ENCODE data around the gene MBD5.

The MBD5 gene

DNA sequence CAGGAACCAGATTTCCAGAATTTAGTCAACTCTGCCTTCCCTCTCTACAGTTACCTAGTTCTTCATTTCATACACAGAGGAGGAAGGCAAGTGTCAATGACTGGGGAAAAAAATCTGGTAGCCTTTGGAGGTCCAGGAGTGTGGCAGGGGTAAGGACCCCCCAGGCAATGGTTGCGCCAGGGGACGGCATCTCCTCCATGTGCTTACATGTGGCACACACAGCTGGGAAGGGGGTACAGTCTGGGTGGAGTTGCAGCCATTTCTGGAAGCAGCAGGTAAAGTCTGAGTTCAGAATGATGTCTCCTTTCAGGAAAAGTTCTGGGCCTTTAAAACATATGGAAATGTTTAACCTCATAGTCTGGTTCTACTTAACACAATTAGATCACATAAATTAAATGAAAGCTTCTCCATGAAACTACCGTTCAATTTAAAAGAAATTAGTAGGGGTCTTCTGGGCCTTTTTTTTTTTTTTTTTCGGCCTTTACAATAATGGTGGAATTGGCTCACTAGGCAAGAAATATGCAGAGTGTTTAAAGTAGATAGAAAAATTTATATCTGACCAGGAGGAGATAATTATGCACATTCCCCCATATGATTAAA lies 470.0 kb downstream of the MBD5 start:
- Histone ChIP-seq H3K9me3 (ENCODE audit: control insufficient read depth, insufficient read depth, low read length) (no peaks in the 10 kb centered on the region), H3K27ac (ENCODE audit: low read depth, low read length) (no peak overlapping the region), H3K27me3 (ENCODE audit: control insufficient read depth, insufficient read depth, low read length) (no peaks in the 10 kb centered on the region), H3K4me3 (ENCODE audit: low read depth, low read length) (no peak overlapping the region), H3K36me3 (ENCODE audit: control insufficient read depth, insufficient read depth, low read length) (no peaks in the 10 kb centered on the region), H3K4me1 (ENCODE audit: control insufficient read depth, insufficient read depth, low read length) (peaks cover 7% of the 10 kb centered on the region; the same call in 1 of the 2 replicates), H3K9ac (ENCODE audit: low read depth, low read length) (no peak overlapping the region)

DNA sequence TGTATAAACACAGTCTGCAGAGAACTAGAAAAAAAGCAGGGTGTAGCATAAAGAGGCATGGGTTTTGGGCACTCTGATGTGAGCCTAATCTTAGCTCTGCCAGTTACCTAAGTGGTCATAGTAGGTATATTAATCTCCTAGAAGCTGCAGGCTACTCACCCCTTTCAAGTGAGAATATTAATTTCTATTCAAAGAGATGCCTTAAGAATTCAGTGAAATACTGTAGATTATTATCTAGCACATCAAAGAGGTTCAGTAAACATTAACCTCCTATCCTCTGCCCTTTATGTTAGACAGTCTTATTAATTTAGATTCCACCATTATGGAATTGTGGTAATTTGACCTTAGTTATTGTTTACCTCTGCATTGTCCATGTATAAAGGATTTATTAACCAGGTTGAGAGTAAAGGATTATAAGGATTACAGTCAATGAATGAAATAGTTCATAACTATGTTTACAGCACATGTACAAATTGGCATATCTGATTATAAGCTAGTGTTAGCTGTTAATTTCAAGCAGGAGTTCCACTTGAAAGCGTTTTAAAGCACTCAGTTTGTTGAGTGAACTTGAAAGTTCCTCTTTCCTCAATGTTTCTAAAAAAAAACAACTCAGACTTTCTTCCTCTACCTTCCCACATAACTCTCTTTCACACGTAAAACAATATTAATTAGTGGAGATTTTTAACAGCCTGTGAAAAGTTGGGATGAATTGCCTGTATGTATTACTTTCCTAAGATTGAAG lies 473.1 kb downstream of the MBD5 start:
- Histone ChIP-seq H3K9ac (ENCODE audit: low read depth, low read length) (no peak overlapping the region), H3K9me3 (ENCODE audit: control insufficient read depth, insufficient read depth, low read length) (no peaks in the 10 kb centered on the region), H3K4me1 (ENCODE audit: control insufficient read depth, insufficient read depth, low read length) (peaks cover 4% of the 10 kb centered on the region; the same call in 1 of the 2 replicates), H3K4me3 (ENCODE audit: low read depth, low read length) (no peak overlapping the region), H3K36me3 (ENCODE audit: control insufficient read depth, insufficient read depth, low read length) (no peaks in the 10 kb centered on the region), H3K27ac (ENCODE audit: low read depth, low read length) (no peak overlapping the region), H3K27me3 (ENCODE audit: control insufficient read depth, insufficient read depth, low read length) (no peaks in the 10 kb centered on the region)

DNA sequence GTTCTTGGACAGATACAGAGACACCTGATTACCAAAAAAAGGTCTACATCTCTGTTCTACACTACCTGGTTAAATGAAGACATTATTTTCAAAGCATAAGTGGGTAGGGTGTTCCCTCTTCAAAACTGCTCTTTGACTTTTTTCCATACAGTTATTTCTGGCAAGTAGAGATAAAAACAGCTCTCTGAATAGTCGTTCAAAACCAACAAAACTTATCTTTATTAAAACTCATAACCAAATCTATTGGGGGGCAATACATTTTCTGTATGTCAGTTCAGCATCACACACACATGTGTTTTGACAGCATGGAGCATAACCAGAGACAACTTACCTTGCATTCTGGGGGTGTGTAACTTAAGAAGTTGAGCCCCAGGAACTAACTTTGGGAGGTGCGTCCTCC lies 474.7 kb downstream of the MBD5 start:
- H3K9ac ChIP-seq (ENCODE audit: low read depth, low read length) = no peak overlapping the region
- H3K36me3 ChIP-seq (ENCODE audit: control insufficient read depth, insufficient read depth, low read length) = no peaks in the 10 kb centered on the region
- no peak overlapping the region for H3K27ac ChIP-seq (ENCODE audit: low read depth, low read length)
- no peaks in the 10 kb centered on the region for H3K27me3 ChIP-seq (ENCODE audit: control insufficient read depth, insufficient read depth, low read length)
- no peak overlapping the region for H3K4me3 ChIP-seq (ENCODE audit: low read depth, low read length)
- H3K4me1 ChIP-seq (ENCODE audit: control insufficient read depth, insufficient read depth, low read length) = no peaks in the 10 kb centered on the region
- no peaks in the 10 kb centered on the region for H3K9me3 ChIP-seq (ENCODE audit: control insufficient read depth, insufficient read depth, low read length)

DNA sequence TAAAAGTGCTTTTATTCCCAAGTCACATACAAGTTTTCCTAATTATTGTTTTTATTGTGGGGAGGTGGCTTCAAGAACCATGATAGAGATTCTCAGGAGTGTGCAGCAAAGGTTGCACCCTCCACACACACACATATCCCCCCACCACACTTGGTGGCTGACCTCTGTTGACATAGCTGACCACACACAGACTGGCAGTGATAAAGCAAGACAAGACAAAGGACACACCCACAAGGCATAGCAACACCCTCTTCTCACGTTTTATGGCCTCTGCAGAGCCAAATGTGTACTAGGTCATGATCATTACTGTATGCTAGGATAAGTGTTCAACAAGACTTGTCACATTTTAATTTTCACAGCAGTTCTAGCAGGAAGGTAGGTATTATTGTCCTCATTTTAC lies 480.7 kb downstream of the MBD5 start:
- Histone ChIP-seq H3K4me1 (ENCODE audit: control insufficient read depth, insufficient read depth, low read length) (peaks cover 9% of the 10 kb centered on the region; the same call in 1 of the 2 replicates), H3K27ac (ENCODE audit: low read depth, low read length) (no peak overlapping the region), H3K9ac (ENCODE audit: low read depth, low read length) (no peak overlapping the region), H3K36me3 (ENCODE audit: control insufficient read depth, insufficient read depth, low read length) (no peaks in the 10 kb centered on the region), H3K9me3 (ENCODE audit: control insufficient read depth, insufficient read depth, low read length) (no peaks in the 10 kb centered on the region), H3K4me3 (ENCODE audit: low read depth, low read length) (no peak overlapping the region), H3K27me3 (ENCODE audit: control insufficient read depth, insufficient read depth, low read length) (no peaks in the 10 kb centered on the region)

DNA sequence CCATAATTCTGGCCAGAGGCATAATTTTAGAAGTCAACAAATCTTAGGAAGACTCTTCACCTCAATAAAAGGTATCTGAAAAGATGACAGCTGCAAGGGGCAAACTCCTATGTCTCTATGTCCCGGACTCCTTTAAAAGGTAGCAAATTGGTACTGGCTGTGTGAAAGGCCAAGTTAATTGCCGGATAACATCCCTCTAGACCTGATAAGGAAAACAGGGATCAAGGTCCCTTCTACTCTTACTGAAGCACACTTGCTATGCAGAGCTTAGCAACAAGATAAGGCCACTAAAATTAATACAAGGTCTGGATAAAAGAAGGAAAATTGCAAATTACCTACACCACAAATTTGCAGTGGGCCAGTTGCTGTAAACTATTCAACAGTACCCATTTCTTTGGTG lies 482.6 kb downstream of the MBD5 start:
- Histone ChIP-seq H3K9me3 (ENCODE audit: control insufficient read depth, insufficient read depth, low read length) (no peaks in the 10 kb centered on the region), H3K36me3 (ENCODE audit: control insufficient read depth, insufficient read depth, low read length) (no peaks in the 10 kb centered on the region), H3K4me3 (ENCODE audit: low read depth, low read length) (no peak overlapping the region), H3K27me3 (ENCODE audit: control insufficient read depth, insufficient read depth, low read length) (no peaks in the 10 kb centered on the region), H3K4me1 (ENCODE audit: control insufficient read depth, insufficient read depth, low read length) (peaks cover 12% of the 10 kb centered on the region), H3K27ac (ENCODE audit: low read depth, low read length) (no peak overlapping the region), H3K9ac (ENCODE audit: low read depth, low read length) (no peak overlapping the region)

DNA sequence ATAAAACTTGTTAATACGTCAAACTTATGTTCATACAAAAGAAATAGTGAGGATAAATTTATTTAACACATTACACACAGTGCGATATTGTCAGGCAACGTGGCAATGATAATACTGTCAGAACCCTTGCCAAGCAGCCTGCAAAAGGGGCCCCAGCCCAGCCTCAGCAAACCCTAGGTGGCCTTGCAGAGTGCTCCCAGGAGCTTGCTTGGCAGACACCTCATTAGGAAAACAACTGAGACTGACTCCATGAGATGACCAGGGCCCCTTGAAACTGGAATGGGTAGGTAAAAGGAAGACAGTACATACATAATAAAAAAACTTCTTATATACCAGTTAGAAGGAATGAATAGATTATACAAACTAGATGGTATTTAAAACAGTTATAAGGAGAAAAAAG lies 487.1 kb downstream of the MBD5 start:
- no peak overlapping the region for H3K9ac ChIP-seq (ENCODE audit: low read depth, low read length)
- H3K27ac ChIP-seq (ENCODE audit: low read depth, low read length) = no peak overlapping the region
- H3K4me1 ChIP-seq (ENCODE audit: control insufficient read depth, insufficient read depth, low read length) = peaks cover 3% of the 10 kb centered on the region
- no peaks in the 10 kb centered on the region for H3K27me3 ChIP-seq (ENCODE audit: control insufficient read depth, insufficient read depth, low read length)
- H3K9me3 ChIP-seq (ENCODE audit: control insufficient read depth, insufficient read depth, low read length) = no peaks in the 10 kb centered on the region
- H3K36me3 ChIP-seq (ENCODE audit: control insufficient read depth, insufficient read depth, low read length) = no peaks in the 10 kb centered on the region
- no peak overlapping the region for H3K4me3 ChIP-seq (ENCODE audit: low read depth, low read length)

DNA sequence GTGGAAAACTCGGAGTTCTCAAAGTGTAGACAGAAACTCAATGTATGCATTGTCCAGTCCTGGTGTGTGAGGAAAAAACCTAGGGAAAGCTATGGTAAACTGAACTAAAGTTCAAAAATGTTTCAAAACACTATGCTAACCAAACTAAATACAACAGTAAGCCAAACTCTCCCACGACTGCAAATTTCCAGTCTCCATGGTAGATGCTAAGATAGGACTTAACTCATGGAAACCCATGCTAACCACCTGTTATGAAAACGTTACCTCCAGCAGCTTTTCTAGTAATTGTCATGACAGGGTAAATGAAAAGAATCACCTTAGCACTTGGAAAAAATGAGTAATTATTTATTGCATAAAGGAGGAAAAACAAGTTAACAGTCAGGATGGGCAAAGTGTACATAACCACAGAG lies 488.0 kb downstream of the MBD5 start:
- Histone ChIP-seq H3K4me3 (ENCODE audit: low read depth, low read length) (no peak overlapping the region), H3K9me3 (ENCODE audit: control insufficient read depth, insufficient read depth, low read length) (no peaks in the 10 kb centered on the region), H3K36me3 (ENCODE audit: control insufficient read depth, insufficient read depth, low read length) (no peaks in the 10 kb centered on the region), H3K4me1 (ENCODE audit: control insufficient read depth, insufficient read depth, low read length) (peaks cover 3% of the 10 kb centered on the region), H3K27ac (ENCODE audit: low read depth, low read length) (no peak overlapping the region), H3K9ac (ENCODE audit: low read depth, low read length) (no peak overlapping the region), H3K27me3 (ENCODE audit: control insufficient read depth, insufficient read depth, low read length) (no peaks in the 10 kb centered on the region)

DNA sequence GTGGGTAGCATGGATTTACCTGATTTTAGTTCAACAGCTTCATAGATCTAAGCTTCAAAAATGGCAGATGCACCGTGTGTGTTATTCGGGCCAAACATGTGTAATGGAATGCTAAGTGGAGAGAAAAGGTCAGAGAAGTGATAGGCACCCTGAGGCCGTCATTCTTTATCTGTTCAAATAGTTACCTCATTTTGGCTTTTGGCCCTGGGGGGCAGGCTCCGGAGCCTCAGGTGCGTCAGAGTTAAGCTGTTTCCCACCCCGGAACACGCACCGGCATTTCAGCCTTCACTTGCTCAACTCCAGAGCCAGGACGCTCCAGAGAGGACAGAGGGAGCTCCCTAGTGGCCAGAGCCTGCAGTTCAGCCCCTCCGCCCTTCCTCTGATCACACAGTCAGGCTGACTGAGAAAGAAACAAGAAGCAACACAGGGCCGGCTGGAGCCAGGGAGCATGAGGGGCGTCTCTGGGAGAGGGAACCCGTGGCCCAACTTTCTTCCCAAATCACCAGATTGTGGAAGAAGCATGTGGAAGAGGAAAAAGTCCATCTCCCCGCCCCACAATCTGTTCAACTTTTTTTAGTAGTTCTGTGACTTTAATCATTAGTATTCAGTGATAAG lies 488.5 kb downstream of the MBD5 start:
- no peak overlapping the region for H3K4me3 ChIP-seq (ENCODE audit: low read depth, low read length)
- peaks cover 4% of the 10 kb centered on the region for H3K4me1 ChIP-seq (ENCODE audit: control insufficient read depth, insufficient read depth, low read length)
- H3K9ac ChIP-seq (ENCODE audit: low read depth, low read length) = no peak overlapping the region
- H3K27ac ChIP-seq (ENCODE audit: low read depth, low read length) = no peak overlapping the region
- no peaks in the 10 kb centered on the region for H3K36me3 ChIP-seq (ENCODE audit: control insufficient read depth, insufficient read depth, low read length)
- H3K9me3 ChIP-seq (ENCODE audit: control insufficient read depth, insufficient read depth, low read length) = no peaks in the 10 kb centered on the region
- no peaks in the 10 kb centered on the region for H3K27me3 ChIP-seq (ENCODE audit: control insufficient read depth, insufficient read depth, low read length)

DNA sequence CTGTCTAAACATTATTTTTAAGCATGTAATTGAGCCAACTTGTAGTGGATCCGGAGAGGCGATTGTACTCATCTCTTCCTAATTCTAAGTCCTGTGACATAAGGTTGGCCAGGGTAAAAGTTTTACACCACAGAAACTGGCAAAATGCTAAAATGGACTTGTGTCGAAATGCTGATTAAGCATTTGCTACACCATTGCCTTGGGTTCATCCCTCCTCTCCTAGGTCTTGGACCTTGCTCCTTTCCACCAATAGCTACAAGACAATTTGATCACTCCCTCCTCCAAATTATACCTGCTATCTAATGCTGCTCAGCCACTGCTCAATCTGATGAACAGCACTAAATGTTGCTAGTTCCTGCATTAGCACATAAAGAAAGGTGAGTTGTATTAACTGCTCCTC lies 491.0 kb downstream of the MBD5 start:
- H3K4me1 ChIP-seq (ENCODE audit: control insufficient read depth, insufficient read depth, low read length) = peaks cover 9% of the 10 kb centered on the region
- no peak overlapping the region for H3K4me3 ChIP-seq (ENCODE audit: low read depth, low read length)
- no peak overlapping the region for H3K9ac ChIP-seq (ENCODE audit: low read depth, low read length)
- no peaks in the 10 kb centered on the region for H3K36me3 ChIP-seq (ENCODE audit: control insufficient read depth, insufficient read depth, low read length)
- H3K27ac ChIP-seq (ENCODE audit: low read depth, low read length) = no peak overlapping the region
- H3K27me3 ChIP-seq (ENCODE audit: control insufficient read depth, insufficient read depth, low read length) = no peaks in the 10 kb centered on the region
- no peaks in the 10 kb centered on the region for H3K9me3 ChIP-seq (ENCODE audit: control insufficient read depth, insufficient read depth, low read length)

DNA sequence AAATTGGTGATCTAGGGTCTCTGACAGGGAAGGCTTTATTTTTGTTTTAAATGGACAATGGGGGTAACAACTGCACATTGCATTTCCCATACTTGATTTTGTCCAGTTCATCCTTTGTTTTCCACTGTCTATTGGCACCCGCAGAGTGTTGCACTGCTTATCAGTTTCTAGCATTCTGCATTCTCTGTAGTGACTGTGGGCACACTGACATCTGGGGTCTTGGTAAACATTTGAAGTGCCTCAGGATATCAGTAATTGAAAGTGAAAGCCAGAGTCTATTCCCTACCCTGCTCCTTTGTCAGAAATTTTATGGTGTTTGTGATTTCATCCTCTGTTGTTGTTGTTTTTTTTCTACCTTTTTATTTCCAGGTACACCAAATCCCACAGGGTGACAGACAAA lies 491.6 kb downstream of the MBD5 start:
- no peak overlapping the region for H3K9ac ChIP-seq (ENCODE audit: low read depth, low read length)
- H3K4me1 ChIP-seq (ENCODE audit: control insufficient read depth, insufficient read depth, low read length) = peaks cover 9% of the 10 kb centered on the region
- no peaks in the 10 kb centered on the region for H3K9me3 ChIP-seq (ENCODE audit: control insufficient read depth, insufficient read depth, low read length)
- no peak overlapping the region for H3K27ac ChIP-seq (ENCODE audit: low read depth, low read length)
- no peaks in the 10 kb centered on the region for H3K36me3 ChIP-seq (ENCODE audit: control insufficient read depth, insufficient read depth, low read length)
- H3K4me3 ChIP-seq (ENCODE audit: low read depth, low read length) = no peak overlapping the region
- H3K27me3 ChIP-seq (ENCODE audit: control insufficient read depth, insufficient read depth, low read length) = no peaks in the 10 kb centered on the region

DNA sequence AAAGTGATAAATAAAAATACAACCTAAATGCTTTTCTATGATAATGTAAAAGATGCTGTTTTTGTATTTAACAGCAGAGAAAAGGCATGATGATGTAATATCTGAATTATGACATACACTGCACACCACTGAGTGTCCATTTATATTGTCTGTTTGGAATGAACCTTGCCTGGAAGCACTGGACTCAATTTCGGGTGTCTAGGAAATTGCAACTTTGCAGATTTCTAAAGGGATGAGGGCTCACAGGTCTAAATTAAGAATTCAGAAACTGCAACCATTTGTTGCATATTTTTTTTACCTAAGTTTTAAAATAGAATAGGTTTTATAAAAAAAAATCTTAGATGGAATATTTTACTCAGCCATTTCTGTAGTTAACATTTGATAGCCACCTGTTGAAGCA lies 492.5 kb downstream of the MBD5 start:
- H3K4me1 ChIP-seq (ENCODE audit: control insufficient read depth, insufficient read depth, low read length) = peaks cover 6% of the 10 kb centered on the region
- no peaks in the 10 kb centered on the region for H3K36me3 ChIP-seq (ENCODE audit: control insufficient read depth, insufficient read depth, low read length)
- no peak overlapping the region for H3K4me3 ChIP-seq (ENCODE audit: low read depth, low read length)
- H3K9ac ChIP-seq (ENCODE audit: low read depth, low read length) = no peak overlapping the region
- H3K27ac ChIP-seq (ENCODE audit: low read depth, low read length) = no peak overlapping the region
- no peaks in the 10 kb centered on the region for H3K9me3 ChIP-seq (ENCODE audit: control insufficient read depth, insufficient read depth, low read length)
- no peaks in the 10 kb centered on the region for H3K27me3 ChIP-seq (ENCODE audit: control insufficient read depth, insufficient read depth, low read length)
